8988T (cell line): Measurements from ENCODE around the gene CHP2.
"Not testable (repeated sequence)": the region's sequence is repeated elsewhere in the genome, so short reads cannot be mapped to it uniquely, and the experiment has no call there.

Experiments used
- DNase-seq: peaks from one replicate; pipeline ENCODE4 v3.0.0; 2011

The CHP2 gene

DNA sequence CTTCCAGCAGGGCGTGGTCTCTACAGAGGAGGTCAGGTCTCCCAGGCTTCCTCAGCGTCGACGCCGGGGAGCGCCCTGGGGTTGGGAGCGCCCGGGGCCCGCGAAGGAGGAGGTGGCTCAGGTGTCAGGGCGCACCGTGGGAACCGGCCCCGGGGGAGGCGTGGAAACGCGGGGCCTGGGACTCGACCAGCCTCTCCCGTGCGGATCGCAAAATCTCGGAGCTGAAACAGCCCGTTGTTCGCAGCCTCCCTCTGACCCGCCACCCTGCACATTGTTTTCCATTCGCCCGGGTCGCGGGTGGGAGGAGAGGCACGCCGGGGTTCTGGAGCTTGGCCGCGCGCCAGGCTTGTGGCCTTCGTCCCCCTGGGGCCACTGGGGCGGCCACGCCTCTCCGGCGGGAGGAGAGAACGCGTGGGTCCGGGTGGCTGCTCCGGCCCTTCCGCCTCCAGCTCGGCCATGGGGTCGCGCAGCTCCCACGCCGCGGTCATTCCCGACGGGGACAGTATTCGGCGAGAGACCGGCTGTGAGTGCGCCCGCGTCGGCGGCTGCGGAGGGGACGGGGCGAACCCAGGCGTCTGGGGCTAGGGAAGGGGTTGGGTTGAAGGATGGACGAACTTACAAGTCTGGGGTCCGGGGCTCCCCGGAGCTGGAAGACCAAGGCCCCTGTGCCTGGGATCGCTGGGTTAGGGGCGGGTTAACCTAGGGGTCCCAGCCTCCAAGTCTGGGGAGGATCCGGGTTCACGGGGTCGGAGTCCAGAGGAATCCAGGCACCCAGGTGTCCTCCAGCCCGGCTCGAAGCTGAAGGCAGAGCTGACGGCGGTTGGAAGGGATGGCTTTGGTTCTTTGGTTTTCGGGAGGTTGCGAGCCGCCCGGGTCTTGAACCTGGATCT, at the start of gene CHP2:
TSS of gene CHP2 (plus strand) at position 433 of the 890 bp plus-strand sequence. CDS start at position 457, 24 bp downstream.
- no peak for DNase-seq

DNA sequence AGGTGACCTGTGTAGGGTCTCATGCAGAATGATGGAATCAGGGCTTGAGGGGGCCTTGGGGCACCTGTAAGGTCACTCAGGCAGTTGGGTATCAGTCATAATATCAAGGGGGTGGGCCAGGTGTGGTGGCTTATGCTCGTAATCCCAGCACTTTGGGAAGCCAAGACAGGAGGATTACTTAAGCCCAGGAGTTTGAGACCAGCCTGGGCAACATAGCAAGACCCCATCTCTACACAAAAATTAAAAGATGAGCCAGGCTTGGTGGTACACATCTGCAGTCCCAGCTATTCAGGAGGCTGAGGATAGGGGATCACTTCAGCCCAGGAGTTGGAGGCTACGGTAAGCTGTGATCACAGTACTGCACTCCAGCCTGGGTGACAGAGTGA, 49.3 kb upstream of the CHP2 start:
- DNase-seq: no peak

DNA sequence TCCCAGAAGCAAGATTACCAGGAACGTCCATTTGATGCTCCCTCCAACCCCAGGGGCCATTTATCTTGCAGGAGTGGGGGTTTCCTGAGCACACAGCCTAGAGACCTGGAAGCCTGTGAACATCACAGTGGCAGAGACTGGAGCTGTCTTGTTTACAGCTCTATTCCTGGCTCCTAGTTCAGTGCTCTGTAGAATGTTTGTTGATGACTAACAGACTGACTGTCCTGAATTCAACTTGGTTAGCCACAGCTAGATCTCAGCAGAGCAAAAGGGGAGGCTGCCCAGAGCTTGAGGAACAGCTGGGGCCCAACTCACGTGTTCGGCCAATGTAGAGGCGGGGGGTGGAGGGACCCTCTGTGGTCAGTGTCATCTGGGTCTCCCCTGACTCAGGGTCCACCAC, 48.4 kb upstream of the CHP2 start:
- no peak for DNase-seq

DNA sequence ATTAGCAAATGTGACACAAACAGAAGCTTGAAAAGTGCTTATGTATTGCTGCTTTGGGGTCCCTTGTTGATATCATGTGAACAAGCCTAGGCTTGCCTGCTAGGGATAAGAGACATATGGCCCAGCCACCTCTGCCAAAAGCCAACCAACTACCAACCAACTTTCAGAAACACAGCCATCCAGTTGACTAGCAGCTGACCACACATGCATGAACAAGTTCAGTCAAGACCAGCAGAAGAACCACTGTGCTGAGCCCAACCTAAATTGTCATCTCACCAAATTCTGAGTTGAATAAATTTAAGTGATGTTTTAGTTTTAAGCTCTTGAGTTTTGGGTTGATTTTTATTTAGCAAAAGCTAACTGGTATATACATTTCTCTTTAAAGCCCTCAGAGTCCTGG, 45.3 kb upstream of the CHP2 start:
- no peak for DNase-seq

DNA sequence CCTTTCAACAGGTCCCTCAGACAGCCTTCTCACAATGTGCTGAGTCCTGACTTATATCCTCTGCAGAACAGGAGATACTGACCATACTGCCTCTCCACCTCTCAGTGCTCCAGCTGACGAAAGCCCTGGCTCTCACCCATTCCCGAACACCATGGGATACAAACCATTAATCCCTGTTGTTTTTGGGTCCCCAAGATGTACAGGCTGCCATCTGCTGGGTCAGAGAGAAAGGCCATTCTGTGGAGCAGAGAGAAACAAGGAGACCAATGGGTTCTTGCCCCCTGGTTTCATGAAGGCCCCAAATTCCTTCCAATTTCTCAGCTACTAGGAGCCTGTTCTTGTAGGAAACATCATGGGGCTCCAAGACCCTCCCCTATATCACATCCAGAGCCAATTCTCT, 44.8 kb upstream of the CHP2 start:
- DNase-seq: no peak

DNA sequence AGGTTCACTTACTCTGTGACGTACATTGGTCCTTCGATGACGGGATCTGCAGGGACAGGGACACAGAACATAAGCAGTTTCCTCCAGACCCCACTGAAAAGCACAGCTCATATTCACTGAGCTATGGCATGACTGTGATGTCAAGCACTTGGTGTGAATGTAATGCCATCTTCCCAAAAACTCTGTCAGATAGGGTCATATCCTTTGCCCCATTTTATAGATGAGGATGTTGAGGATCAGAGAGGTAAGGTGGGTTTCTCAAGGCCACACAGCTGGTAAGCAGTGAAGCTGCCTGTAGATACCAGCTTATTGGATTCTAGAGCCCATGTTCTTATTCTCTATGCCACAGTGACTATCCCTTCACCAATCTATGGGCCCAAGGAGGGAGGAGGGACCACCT, 44.3 kb upstream of the CHP2 start:
- DNase-seq: no peak

DNA sequence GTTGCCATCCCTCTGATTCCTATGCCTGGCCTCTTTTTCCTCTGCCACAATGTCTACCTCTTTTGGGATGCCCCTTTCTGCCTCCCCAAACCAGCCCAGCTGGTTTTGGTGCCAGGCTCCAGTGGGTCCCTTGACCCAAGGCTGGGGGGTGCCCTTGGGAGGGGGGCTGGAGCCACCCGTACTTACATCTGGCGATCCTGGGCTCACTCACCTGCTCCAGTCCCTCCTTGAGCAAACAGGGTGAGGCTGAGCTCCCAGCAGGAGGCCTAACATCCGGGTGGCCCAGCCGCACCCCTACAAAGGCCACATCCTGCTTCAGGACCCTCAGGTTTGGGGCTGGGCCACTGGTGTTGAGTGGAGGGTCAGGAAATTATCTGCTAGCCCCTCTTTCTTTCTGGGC, 43.0 kb upstream of the CHP2 start:
- DNase-seq: no peak

DNA sequence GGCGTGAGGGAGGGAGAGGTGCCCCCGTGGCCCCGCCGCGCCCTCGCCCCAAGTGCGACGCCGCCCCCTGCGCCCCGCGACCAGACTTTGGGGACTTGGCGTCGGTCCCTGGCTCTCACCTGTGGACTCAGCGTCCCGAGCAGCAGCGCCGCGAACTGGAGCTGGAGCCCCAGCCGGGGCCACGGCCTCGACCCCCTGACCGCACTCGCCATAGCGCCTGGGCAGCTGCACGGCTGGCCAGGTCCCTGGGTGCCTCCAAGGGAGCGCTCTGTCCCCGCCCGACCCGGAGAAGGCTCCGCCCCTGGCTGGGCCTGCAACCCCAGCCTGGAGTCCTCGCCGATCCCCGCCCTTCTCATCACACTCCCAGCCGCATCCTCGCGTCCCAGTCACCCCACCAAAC, 41.9 kb upstream of the CHP2 start, which contains the start of gene ERN2:
TSS of gene ERN2 (minus strand) at position 247 of the 400 bp plus-strand sequence. CDS start at position 212, 35 bp downstream.
- DNase-seq: no peak

DNA sequence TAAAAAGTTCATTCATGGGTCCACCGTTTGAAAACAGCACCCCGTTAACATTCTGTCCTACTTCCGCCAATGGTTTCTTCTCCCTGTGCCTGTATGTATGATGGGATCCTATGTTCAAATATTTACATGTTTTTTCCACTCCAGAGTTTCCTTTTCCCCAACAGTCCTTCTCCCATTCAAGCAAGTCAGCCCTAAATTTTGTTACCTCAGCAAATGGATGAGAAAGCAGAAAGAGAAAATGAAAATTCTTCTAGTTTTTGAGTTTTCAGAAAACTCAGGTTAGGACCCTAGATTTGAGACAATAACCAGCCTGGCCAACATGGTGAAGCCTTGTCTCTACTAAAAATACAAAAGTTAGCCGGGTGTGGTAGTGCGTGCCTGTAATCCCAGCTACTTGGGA, 38.3 kb upstream of the CHP2 start:
- DNase-seq: no peak

DNA sequence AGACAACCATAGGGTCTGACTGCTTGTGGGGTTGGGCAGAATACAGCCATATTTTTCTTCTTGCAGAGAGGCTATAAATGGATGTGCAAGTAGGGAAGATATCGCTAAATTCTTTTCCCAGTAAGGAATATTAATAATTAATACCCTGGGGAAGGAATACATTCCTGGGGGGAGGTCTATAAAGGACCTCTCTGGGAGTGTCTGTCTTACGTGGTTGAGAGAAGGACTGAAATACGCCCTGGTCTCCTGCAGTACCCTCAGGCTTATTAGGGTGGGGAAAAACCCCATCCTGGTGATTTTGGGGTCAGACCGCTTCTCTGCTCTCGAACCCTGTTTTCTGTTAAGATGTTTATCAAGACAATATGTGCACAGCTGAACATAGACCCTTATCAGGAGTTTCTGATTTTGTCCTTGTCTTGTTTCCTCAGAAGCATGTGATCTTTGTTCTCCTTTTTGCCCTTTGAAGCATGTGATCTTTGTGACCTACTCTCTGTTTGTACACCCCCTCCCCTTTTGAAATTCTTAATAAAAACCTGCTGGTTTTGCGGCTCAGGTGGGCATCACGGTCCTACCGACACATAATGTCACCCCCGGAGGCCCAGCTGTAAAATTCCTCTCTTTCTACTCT, 32.1 kb upstream of the CHP2 start:
- not testable (repeated sequence) for DNase-seq

DNA sequence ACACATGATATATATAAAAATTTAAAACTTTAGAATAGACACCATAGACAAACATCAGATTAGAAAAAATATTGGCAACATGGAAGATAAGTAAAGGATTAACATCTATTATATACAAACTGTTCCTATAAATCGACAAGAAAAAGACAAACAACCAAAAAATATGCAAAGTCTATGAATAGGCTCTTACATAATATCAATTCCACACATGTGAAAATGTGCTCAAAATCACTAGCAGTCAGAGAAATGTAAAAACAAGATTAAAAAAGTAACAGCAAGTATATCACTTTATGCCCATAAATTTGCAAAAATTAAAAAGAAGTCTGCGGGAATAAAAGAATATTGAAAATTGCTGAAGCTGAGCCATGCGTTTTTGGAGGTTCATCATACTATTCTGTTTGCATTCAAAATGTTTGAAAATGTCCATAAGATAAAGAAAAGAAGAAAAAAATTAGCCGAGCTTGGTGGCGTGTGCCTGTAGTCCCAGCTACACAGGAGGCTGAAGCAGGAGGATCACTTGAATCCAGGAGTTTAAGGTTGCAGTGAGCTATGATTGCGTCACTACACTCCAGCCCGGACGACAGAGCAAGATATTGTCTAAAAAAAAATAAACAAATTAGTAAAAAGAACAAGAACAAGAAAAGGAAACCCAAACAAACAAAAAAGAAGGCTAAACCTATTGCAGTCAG, 30.6 kb upstream of the CHP2 start:
- DNase-seq: no peak

DNA sequence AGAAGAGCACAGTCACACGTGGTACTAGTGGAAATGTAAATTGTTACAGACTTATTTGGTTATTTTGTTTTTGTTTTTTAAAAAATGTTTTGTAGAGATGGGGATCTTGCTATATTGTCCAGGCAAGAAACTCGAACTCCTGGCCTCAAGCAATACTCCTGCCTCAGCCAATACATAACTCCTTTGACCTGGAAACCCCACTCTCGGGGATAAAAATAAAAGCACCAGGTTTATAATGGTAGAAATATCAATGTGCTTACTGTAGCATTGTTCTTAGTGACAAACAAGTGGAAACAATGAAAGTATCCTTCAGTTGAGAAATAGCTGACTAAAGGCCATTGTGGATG, 30.1 kb upstream of the CHP2 start:
- no peak for DNase-seq

DNA sequence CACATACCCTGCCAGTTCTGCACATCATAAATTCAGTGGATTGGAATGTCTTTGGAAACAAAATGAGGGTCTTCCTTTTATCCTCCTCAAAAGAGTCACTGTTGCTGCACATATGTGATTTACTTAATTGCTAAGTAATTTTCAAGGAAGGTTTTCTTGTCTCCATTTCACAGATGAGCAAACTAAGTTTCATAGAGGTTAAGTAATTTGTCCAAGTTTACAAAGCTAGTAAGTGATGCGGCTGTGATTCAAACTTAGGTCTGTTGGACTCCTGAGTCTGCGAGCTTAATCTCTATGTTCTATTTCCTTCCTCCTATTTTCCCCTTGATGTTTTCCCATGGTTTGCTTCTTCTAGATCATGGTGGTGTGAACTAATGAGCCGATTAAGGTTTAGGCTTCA, 28.1 kb upstream of the CHP2 start:
- no peak for DNase-seq

DNA sequence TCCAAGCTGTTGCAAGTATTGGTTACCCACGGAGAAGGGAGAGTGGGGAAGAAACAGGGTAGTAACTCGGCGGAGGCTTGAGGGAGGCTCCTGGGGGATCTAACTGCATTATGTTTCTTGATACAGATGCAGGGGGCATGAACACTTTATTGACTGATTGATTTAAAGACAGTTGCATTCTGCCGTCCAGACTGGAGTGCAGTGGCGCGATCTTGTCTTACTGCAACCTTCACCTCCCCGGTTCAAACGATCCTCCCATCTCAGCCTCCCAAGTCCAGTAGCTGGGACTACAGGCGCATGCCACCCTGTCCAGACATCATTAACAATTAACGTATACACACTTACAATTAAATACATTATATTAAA, 26.7 kb upstream of the CHP2 start:
- DNase-seq: no peak

DNA sequence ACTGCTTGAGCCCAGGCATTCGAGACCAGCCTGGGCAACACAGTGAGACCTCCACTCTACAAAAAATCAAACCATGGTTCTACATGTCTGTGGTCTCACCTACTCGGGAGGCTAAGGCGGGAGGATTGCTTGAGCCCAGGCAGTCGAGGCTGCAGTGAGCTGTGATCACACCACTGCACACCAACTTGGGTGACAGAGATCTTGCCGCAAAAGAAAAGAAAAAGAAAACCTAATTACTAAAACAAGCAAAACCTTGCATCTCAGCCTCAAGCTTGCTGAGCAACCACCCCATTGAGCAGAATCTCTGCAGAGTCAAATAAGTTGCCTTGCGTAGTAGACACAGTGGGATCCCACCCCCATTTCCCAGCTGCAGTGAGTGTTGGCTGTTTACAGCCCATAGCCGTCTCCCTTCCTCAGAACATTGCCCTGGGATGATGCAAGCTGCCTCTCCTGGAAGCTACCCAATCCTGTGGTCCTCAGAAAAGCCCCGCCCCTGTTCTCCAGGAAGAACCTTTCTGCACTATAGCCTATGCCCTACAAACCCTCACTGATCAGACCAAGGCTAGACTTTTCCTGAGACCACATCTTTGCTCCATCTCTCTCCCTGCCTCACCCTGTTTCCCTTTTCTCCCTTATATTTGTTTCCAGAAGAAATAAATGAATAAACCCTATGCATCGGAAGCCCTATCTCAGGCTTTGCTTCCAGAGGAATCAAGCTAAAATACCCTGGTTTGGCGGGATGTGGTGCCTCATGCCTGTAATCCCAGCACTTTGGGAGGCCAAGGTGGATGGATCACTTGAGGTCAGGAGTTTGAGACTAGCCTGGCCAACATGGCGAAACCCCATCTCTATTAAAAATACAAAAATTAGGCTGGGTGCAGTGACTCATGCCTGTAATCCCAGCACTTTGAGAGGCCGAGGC, 25.1 kb upstream of the CHP2 start:
- DNase-seq: no peak

DNA sequence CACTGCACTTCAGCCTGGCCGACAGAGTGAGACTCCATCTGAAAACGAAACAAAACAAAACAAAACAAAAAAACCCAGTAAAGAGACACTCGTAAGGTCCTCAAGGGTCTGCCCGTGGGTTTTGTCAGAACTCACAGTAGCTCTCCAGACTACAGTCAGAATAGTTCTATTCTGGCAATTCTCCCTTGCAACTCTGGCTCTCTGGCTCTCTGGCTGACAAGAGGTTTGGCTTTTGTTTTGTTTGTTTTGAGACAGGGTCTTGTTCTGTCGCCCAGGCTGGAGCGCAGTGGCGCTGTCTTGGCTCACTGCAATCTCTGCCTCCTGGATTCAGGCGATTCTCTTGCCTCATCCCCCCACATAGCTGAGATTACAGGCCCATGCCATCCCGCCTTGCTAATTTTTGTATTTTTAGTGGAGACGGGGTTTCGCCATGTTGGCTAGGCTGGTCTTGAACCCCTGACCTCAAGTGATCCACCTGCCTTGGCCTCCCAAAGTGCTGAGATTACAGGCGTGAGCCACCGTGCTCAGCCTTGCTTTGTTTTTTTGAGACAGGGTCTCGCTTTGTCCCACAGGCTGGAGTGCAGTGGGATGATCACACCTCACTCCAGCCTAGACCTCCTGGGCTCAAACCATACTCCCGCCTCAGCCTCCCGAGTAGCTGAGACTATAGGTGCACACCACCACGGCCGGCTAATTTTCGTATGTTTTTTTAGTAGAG, 20.5 kb upstream of the CHP2 start:
- DNase-seq: no peak

DNA sequence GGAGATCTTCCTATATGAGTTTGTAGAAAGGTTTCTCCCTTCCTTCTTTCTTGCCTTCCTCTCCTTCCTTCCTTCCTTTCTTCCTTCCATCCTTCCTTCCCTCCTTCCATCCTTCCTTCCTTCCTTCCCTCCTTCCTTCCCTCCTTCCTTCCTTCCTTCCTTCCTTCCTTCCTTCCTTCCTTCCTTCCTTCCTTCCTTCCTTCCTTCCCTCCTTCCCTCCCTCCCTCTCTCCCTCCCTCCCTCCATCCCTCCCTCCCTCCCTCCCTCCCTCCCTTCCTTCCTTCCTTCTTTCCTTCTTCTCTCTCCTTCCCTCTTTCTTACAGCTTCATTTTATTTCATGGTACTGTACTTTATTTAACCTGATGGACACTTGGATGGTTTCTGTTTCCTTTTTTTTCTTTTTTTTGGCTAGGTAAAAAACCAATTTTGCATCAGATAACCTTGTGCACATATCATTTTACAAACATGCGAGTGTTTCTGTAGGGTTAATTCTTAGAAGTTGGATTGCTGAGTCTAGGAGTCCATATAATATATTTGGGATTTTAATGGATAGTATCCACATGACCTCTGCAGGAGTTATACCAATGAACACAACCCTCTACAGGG, 17.3 kb upstream of the CHP2 start:
- DNase-seq: not testable (repeated sequence)

DNA sequence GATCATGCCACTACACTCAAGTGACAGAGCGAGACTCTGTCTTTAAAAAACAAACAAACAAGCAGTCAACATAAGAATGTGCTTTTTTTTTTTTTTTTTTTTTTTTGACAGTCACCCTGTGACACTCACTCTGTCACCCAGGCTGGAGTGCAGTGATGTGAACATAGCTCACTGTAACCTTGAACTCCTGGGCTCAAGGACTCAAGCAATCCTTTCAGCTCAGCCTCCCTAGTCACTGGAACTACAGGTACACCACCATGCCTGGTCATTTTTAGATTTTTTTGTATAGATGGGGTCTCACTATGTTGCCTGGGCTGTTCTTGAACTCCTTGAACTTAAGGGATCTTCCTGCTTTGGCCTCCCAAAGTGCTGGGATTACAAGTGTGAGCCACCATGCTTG, 15.3 kb upstream of the CHP2 start:
- no peak for DNase-seq

DNA sequence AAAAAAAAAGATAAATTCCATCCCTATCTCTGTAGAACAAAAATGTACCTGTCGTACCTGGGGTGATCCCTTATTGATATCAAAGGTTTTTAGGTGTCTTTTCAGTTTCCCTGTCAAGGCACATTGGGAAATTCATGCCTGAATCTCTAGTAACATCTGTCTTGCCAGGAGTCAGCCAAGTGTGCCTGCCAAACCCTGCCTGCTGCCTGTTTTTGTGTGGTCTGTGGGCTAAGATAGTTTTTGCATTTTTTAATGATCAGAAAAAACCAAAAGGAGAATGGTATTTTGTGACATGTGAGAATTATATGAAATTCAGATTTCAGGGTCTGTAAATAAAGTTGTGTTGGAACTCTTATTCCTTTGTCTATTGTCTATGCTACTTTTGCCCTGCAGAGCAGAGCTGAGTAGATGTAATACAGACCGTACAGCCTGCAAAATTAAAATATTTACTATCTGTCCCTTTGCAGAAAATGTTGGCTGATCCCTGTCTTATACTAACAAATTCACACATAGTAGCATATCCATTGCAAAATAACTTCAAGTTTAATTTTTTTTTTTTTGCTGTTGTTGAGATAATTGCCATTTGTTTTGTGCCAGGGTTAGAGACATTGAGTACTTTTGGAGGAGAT, 13.0 kb upstream of the CHP2 start:
- DNase-seq: no peak

DNA sequence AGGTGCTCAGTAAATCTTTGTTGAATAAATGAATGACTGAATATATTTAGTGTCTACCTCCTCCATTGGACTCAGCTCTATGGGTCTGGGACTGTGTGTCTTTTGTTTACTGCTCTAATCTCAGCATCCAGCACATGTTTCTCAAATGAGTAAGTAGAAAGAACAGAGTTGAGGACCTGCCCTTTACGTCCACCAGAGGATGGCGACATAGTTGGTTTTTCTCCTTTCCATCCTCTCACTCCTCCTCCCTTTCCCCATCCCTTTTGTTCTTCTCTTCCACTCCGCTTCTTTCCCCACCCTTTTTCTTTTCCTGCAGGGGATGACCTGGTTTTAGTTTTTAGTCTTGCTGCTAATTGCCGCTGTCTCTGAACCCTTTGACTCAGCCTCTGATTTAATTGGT, 12.1 kb upstream of the CHP2 start:
- DNase-seq: no peak

DNA sequence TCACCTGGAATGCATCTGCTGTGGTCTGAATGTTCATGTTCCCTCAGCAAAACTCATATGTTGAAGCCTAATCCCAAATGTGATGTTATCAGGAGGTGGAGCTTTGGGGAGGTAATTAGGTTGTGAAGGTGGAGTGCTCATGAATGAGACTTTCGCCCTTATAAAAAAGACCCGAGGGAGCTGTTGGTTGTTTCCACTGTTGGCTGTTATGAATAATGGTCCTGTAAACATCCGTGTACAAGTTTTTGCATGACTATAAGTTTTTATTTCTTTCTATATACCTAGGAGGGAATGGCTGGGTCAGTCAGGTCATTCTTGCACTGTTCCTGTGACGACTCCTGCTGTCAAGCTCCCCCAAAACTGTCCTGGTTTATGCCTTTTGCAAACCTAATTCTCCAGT, 9.6 kb upstream of the CHP2 start:
- no peak for DNase-seq
